NK-92 (cell line): ENCODE results near the gene ABHD1.

ENCODE experiments used
- DNase-seq: peaks from one replicate; lab custom pipeline; 2025; ENCODE audit not compliant: unreplicated experiment; lab: John Stamatoyannopoulos, UW

Gene ABHD1

DNA sequence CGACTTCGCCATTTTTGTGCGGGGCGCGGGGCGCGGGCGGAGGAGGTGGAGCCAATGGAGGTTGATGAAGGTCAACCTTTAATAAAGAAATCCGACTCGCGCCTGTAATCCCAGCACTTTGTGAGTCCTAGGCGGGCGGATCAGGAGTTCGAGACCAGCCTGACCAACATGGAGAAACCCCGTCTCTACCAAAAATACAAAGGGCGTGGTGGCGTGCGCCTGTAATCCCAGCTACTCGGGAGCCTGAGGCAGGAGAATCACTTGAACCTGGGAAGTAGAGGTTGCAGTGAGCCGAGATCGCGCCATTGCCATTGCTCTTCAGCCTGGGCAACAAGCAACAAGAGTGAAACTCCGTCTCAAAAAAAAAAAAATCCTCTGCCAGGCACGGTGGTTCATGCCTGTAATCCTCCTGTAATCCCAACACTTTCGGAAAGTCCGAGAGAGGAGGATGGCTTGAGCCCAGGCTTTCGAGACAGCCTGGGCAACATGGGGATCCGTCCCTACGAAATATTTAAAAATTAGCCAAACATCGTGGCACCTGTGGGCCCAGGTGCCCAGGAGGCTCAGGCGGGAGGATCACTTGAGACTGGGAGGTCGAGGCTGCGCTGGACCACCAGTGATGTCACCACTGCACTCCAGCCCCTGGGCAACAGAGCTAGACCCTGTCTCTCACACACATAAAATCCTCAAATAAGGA lies 11.3 kb downstream of the ABHD1 start:
- no peak for DNase-seq

DNA sequence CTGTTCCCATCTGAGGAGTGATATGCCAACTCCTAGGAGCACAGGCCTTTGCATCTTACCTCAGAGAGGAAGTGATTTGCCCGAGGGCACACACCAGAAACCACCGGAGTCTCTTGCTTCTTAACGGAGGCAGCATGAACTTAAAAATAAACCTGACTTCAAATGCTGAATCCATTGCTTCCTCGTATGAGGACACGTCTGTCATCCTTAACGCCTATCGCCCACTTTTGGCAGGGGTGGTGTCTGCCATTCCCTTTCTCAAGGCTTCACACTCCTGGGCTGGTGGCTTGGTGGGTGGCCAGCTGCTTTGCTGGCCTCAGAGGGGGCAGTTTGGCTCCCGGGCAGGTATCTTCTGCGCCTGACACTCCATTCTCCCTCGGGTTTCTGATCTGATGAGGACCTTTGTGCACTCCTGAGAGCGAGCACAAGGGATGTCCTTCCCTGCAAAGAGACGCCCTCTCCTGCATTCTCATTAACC lies 11.9 kb downstream of the ABHD1 start:
- no peak for DNase-seq

GRCh38 chr2:27136751-27137150 lies 13.1 kb downstream of the ABHD1 start:
- DNase-seq: no peak

DNA sequence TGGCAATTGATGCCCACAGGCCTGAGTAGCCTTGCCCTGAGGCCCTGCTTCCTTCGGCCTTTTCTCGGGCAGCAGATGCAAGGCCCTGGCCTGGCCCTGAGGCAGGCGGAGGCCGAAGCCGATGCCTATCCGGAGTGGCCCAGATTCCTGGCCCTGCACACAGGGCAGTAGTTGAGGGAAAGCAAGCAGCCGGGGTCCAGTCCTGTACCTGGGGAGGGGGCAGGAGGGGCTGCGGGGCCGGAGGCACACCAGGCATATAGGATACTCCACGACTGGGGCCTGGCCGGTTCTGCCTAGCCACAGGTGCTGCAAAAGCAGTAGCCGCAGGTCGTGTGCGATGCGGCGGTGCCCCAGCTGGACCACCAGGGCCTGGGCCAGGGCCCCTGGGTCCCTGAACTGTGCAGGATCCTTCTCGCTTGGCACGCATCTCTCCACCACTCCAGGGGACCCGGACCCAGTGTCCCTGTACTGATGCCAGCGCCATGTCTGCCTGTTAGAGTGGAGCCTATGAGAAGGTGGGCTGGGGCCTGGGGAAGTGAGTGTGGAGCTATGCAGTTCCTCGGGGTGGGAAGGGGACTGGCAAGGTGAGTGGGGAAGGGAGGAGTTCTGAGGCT lies 13.8 kb downstream of the ABHD1 start:
- no peak for DNase-seq

DNA sequence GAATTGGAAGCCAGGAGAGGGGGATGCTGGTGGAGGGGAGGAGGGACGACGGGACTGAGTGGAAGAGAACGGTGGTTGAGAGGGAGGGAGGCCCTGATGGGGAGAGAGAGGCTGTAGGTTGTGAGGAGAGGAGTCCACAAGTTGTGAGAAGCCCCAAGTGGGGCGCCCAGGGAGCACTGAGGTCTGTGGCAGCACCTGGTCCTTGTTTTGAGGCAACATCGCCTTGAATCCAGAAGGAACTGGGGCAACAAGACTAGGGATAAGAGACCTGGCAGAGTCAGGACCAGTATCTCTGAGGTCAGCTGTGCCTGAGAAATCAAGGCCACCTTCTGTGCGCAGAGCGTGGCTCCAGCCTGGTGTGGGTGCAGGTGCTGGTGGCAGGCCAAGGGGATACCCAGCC lies 14.5 kb downstream of the ABHD1 start:
- DNase-seq: no peak

DNA sequence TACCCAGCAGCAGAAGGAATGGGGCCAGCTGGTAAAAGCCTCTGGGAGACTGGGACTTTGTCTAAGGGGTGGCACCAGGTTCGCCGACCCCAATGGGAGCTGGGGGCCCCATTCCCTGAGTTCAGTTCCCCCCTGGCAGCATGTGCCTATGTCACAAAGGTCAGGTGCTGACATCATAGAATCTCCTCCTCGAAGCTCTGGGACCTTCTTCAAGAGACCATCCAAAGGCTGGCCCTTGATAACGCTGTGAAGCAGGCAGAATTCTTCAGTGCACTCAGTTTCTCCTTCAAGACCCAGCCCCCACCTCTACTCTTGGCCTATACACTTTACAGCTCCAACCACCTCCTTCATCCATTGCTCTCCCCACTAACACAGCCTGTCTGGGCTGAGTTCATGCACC lies 15.7 kb downstream of the ABHD1 start, which contains the start of gene PRR30:
Gene PRR30, minus strand, starts transcription at position 101 of the 400 bp plus-strand sequence. CDS start 1,081 bp downstream, outside the sequence.
- DNase-seq: no peak

DNA sequence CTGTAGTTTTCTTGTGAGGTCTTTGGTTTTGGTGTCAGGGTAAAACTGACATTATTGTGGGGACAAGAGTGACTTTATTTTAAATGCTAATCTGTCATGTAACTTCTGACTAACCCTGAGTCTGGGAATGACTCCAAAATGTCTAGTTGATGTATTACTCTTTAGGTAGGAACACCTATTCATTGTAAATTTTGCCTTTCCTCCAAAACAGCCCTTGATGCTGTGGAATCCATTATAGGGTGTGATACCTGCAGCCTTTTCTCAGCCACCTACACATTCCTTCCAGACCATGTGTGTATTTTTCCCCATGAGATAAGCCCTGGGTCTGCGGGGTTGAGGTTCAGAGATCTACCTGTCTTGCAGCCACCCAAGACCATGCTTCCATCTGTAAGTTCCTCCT lies 19.7 kb downstream of the ABHD1 start:
- DNase-seq: no peak

- DNase-seq: no peak
These were observed 22.1 kb downstream of the ABHD1 start for GRCh38 chr2:27145682-27146081.

DNA sequence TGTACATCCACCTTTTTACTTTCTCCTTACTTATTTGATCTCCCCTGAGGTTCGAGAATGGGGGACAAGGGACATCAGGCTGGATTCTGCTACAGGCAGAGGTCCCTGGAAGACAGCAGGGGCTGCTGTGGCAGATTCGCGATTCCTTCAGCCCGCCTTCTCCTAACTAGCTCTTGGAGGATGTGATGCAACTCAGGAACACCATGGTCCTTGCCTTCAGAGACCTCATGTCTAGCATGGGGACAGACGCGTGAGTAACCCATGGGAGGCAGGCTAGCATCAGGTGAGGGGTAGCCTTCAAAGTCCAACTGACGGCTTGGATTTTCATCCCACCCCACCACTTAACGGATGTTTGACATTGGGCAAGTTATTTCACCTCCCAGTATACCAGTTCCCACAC lies 24.3 kb downstream of the ABHD1 start:
- no peak for DNase-seq

GRCh38 chr2:27148801-27149439 lies 25.3 kb downstream of the ABHD1 start, which contains the start of gene TCF23:
Gene TCF23, plus strand, starts transcription at chr2:27149004. Its CDS starts 130 bp downstream, at chr2:27149134.
- DNase-seq: no peak

DNA sequence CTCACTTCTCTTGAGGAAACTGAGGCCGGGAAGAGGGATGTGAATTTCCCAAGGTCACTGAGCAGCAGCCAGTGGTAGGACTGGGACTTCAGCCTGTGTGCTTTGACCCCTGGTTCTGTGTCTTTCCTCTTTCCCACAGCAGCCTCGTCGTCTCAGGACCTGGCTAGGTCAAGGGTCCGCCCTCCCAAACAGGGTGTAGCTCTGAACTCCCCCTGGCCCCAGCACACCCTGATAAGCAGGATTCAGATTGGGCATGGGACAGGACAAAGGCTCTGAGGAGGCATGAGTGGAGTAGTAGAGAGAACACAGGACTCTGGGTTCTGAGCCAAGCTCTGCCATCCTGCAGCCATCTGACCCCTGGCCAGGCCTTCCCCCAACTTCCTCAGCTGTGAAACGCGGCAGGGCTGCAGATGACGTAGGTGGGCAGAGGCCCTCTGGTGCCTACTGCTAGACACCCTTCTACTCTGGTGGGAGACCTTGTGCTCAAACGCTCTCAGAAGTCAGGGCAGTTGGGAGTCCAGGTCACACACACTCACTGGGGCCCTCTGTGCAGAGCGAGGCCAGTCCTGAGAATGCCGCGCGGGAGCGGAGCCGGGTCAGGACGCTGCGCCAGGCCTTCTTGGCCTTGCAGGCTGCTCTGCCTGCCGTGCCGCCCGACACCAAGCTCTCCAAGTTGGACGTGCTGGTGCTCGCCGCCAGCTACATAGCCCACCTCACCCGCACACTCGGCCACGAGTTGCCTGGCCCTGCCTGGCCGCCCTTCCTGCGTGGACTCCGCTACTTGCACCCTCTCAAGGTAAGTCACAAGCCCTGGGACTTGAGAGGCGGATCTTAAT lies 26.2 kb downstream of the ABHD1 start:
- no peak for DNase-seq

GRCh38 chr2:27150639-27151230 lies 27.1 kb downstream of the ABHD1 start:
- DNase-seq: no peak

DNA sequence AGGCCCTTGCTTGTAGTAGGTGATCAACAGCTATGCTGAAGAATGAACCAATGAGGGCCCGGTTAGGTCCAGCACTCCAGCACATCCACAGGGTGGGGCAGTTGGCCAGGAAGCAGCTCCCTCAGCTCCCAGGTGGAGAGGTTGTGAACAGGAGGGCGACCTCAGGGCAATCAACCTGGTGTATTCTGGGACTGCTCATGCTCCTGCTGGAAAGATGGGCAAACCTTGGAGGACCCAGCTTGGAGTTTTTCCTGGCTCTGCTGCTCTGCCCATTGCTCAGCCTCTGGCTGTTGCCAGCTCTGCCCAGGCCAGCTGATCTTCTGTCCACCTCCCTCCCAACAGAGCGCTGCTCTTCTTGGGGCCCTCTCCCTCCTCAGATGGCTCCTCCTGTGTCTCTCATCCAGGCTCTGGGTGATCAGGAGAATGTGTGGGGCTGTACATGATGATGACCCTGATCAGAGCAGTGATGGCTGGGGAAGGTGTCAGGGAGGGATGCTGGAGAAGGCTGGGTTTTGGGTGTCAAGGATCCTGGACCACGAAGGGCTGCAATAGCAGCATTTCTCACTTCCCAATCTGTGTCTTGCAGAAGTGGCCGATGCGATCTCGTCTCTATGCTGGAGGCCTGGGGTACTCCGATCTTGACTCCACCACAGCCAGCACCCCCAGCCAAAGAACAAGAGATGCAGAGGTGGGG lies 28.6 kb downstream of the ABHD1 start:
- no peak for DNase-seq

DNA sequence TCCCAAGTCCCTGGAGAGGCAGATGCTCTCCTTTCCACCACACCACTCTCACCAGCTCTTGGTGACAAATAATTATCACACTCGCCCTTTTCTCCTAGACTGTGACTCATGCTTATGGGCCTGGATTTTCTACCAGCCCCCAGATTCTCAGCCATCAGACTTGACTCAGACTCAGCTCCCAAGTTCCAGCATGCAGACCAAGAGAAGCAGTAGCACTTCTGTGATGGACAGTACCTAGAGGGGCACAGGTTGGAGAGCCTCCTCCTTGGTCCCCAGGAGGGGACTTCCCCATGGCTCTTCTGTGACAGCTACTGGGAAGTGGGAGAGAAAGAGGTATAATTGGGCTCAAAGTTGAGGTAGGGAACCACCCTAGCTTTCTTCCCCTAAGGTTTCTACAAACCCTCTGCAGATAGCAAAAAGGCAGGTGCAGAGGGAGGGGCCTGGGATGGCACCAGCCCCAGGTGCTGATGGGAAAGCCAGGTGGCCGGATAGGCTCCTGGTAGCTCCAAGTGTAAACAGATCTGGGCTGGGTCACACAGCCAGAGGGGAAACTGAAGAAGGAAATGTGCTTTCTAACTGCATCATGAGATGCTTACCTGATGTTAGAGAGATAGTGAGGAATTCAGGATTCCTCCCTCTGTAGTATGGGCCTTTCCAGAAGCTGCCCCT lies 29.3 kb downstream of the ABHD1 start:
- DNase-seq: no peak

- DNase-seq: no peak
These were observed 30.9 kb downstream of the ABHD1 start for GRCh38 chr2:27154488-27154887.

DNA sequence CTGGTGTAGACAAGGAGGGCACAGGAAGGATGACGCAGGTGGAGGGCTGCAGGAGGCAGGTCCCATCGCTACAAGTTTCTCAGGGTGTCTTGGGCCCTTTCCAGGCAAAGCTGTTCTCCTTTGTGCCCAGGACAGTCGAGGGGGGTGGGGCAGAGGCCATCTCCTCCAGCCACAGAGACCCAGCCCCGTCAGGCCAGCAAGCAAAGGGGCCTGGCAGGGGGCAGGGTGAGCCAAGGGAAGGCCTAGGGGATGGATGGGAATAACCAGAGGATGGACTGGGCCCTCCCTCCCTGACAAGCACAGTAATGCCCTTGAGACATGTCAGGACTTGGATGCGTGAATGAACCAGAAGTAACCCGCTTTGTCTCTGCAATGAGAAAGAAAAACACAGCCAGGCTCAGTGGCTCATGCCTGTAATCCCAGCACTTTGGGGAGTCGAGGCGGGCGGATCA lies 31.5 kb downstream of the ABHD1 start:
- no peak for DNase-seq

DNA sequence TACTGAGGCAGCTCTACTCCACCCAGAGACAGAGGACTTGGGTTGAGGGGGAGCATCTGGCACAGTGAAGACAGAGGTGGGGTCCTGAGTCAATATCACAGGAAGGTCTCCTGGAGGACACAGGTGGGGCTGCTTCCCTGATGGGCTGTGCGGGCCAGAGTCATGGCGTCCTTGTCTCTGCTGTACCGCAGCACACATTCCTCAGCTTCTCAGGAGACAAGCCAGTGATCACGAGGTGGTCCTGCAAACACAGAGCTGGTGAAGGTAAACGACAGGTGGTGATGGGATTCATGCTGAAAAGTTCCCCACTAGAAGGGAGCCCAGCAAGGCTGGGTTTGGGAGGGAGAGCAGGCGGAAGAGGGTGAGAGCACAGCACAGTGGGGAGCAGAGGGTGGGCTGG lies 34.9 kb downstream of the ABHD1 start:
- no peak for DNase-seq

DNA sequence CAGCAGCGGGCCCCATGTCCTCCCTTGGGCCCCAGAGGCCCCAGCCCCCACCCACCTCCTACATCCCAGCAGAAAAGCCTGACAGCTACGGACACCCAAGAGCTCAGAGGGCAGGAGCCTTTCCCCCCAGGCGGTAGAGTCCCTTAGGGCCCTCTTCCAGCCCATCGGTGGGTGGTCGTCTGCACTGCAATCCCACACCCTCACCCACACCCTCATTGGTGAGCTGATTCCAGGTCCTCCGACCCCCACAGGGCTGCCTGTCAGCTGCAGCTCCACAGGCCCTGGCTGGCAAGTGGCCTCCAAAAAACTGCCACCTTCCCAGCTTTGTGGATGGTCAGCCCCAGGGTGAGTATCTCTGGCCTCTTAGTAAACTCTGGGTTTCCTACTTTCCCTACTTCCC lies 35.7 kb downstream of the ABHD1 start:
- DNase-seq: no peak

GRCh38 chr2:27160191-27160590 lies 36.6 kb downstream of the ABHD1 start:
- DNase-seq: no peak
